Measurements from ENCODE around the gene HRH1.
"Not testable (repeated sequence)": the region's sequence is repeated elsewhere in the genome, so short reads cannot be mapped to it uniquely, and the experiment has no call there.

Gene HRH1

GRCh38 chr3:11250902-11251806 is 96.9 kb downstream of the HRH1 start:
- no peak overlapping the region for H3K9ac ChIP-seq (ENCODE audit: low read length)

GRCh38 chr3:11251807-11252176 is 97.5 kb downstream of the HRH1 start:
- no peak overlapping the region for H3K27ac ChIP-seq (ENCODE audit: low read depth, low read length)
- H3K27me3 ChIP-seq (ENCODE audit: control insufficient read depth in 1 of 2, insufficient read depth in 2 of 2, low read length in 2 of 2): no peaks in the 10 kb centered on the region
- no peak overlapping the region for H3K4me3 ChIP-seq (ENCODE audit: low read depth in 1 of 2, low read length in 2 of 2)

More at GRCh38 chr3:11250902-11251806, 96.9 kb downstream of the HRH1 start:
- no peaks in the 10 kb centered on the region for H3K4me1 ChIP-seq (ENCODE audit: insufficient read depth, low read length)
- H3K4me3 ChIP-seq (ENCODE audit: low read depth in 1 of 2, low read length in 2 of 2): no peak overlapping the region
- no peaks in the 10 kb centered on the region for H3K36me3 ChIP-seq (ENCODE audit: insufficient read depth, low read length)
- no peaks in the 10 kb centered on the region for H3K27me3 ChIP-seq (ENCODE audit: control insufficient read depth in 1 of 2, insufficient read depth in 2 of 2, low read length in 2 of 2)
- no peak overlapping the region for H3K27ac ChIP-seq (ENCODE audit: low read depth, low read length)
- H3K9me3 ChIP-seq (ENCODE audit: low read length): no peaks in the 10 kb centered on the region

GRCh38 chr3:11254876-11255275 is 100.6 kb downstream of the HRH1 start:
- Histone ChIP-seq H3K4me1 (ENCODE audit: insufficient read depth, low read length) (no peaks in the 10 kb centered on the region), H3K27me3 (ENCODE audit: control insufficient read depth in 1 of 2, insufficient read depth in 2 of 2, low read length in 2 of 2) (no peaks in the 10 kb centered on the region), H3K9ac (ENCODE audit: low read length) (no peak overlapping the region), H3K36me3 (ENCODE audit: insufficient read depth, low read length) (peaks cover 7% of the 10 kb centered on the region), H3K9me3 (ENCODE audit: low read length) (no peaks in the 10 kb centered on the region), H3K27ac (ENCODE audit: low read depth, low read length) (no peak overlapping the region), H3K4me3 (ENCODE audit: low read depth in 1 of 2, low read length in 2 of 2) (no peak overlapping the region)

More at GRCh38 chr3:11251807-11252176, 97.5 kb downstream of the HRH1 start:
- Histone ChIP-seq H3K9ac (ENCODE audit: low read length) (no peak overlapping the region), H3K9me3 (ENCODE audit: low read length) (no peaks in the 10 kb centered on the region), H3K4me1 (ENCODE audit: insufficient read depth, low read length) (no peaks in the 10 kb centered on the region), H3K36me3 (ENCODE audit: insufficient read depth, low read length) (no peaks in the 10 kb centered on the region)

DNA sequence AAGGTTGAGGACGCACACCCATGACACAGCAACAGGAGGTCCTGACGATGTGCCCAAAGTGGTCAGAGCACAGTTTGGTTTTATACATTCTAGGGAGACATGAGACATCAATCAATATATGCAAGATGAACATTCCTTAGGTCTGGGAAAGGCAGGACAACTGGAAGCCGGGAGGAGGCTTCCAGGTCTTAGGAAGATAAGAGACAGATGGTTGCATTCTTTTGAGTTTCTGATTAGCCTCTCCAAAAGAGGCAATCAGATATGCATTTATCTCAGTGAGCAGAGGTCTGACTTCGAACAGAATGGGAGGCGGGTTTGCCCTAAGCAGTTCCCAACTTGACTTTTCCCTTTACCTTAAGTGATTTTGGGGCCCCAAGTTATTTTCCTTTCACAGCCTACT is 101.2 kb downstream of the HRH1 start:
- not testable (repeated sequence) for H3K9ac ChIP-seq (ENCODE audit: low read length); H3K4me3 ChIP-seq (ENCODE audit: low read depth in 1 of 2, low read length in 2 of 2); H3K4me1 ChIP-seq (ENCODE audit: insufficient read depth, low read length); H3K27ac ChIP-seq (ENCODE audit: low read depth, low read length); H3K27me3 ChIP-seq (ENCODE audit: control insufficient read depth in 1 of 2, insufficient read depth in 2 of 2, low read length in 2 of 2); H3K9me3 ChIP-seq (ENCODE audit: low read length); H3K36me3 ChIP-seq (ENCODE audit: insufficient read depth, low read length)

DNA sequence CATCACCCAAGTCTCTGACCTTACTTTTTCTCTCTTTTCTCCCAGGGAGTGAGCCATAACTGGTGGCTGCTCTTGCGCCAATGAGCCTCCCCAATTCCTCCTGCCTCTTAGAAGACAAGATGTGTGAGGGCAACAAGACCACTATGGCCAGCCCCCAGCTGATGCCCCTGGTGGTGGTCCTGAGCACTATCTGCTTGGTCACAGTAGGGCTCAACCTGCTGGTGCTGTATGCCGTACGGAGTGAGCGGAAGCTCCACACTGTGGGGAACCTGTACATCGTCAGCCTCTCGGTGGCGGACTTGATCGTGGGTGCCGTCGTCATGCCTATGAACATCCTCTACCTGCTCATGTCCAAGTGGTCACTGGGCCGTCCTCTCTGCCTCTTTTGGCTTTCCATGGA is 104.7 kb downstream of the HRH1 start:
- no peaks in the 10 kb centered on the region for H3K4me1 ChIP-seq (ENCODE audit: insufficient read depth, low read length)
- peaks cover 7% of the 10 kb centered on the region for H3K36me3 ChIP-seq (ENCODE audit: insufficient read depth, low read length)
- H3K27me3 ChIP-seq (ENCODE audit: control insufficient read depth in 1 of 2, insufficient read depth in 2 of 2, low read length in 2 of 2): no peaks in the 10 kb centered on the region

GRCh38 chr3:11260460-11260859 is 106.2 kb downstream of the HRH1 start:
- Histone ChIP-seq H3K4me1 (ENCODE audit: insufficient read depth, low read length) (no peaks in the 10 kb centered on the region), H3K9me3 (ENCODE audit: low read length) (no peaks in the 10 kb centered on the region), H3K36me3 (ENCODE audit: insufficient read depth, low read length) (peaks cover 7% of the 10 kb centered on the region)

More for the DNA sequence above, 104.7 kb downstream of the HRH1 start:
- H3K4me3 ChIP-seq (ENCODE audit: low read depth in 1 of 2, low read length in 2 of 2): no peak overlapping the region
- no peak overlapping the region for H3K9ac ChIP-seq (ENCODE audit: low read length)
- H3K27ac ChIP-seq (ENCODE audit: low read depth, low read length): no peak overlapping the region
- no peaks in the 10 kb centered on the region for H3K9me3 ChIP-seq (ENCODE audit: low read length)

DNA sequence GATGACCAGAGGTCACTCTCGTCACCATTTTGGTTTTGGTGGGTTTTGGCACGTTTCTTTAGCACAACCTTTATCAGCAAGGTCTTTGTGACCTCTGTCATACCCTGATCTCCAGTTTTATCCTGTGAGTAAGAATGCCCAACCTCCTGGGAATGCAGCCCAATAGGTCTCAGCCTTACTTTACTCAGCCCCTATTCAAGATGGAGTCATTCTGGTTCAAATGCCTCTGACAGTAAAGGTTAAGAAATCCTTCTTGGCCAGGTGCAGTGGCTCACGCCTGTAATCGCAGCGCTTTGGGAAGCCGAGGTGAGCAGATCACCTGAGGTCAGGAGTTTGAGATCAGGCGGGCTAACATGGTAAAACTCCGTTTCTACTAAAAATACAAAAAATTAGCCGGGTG is 114.7 kb downstream of the HRH1 start:
- no peaks in the 10 kb centered on the region for H3K27me3 ChIP-seq (ENCODE audit: control insufficient read depth in 1 of 2, insufficient read depth in 2 of 2, low read length in 2 of 2)
- no peak overlapping the region for H3K27ac ChIP-seq (ENCODE audit: low read depth, low read length)
- H3K4me3 ChIP-seq (ENCODE audit: low read depth in 1 of 2, low read length in 2 of 2): no peak overlapping the region
- no peak overlapping the region for H3K9ac ChIP-seq (ENCODE audit: low read length)
- peaks cover 13% of the 10 kb centered on the region for H3K4me1 ChIP-seq (ENCODE audit: insufficient read depth, low read length)
- H3K36me3 ChIP-seq (ENCODE audit: insufficient read depth, low read length): no peaks in the 10 kb centered on the region
- H3K9me3 ChIP-seq (ENCODE audit: low read length): no peaks in the 10 kb centered on the region

More at GRCh38 chr3:11260460-11260859, 106.2 kb downstream of the HRH1 start:
- H3K27ac ChIP-seq (ENCODE audit: low read depth, low read length): no peak overlapping the region
- no peaks in the 10 kb centered on the region for H3K27me3 ChIP-seq (ENCODE audit: control insufficient read depth in 1 of 2, insufficient read depth in 2 of 2, low read length in 2 of 2)
- no peak overlapping the region for H3K9ac ChIP-seq (ENCODE audit: low read length)
- no peak overlapping the region for H3K4me3 ChIP-seq (ENCODE audit: low read depth in 1 of 2, low read length in 2 of 2)

DNA sequence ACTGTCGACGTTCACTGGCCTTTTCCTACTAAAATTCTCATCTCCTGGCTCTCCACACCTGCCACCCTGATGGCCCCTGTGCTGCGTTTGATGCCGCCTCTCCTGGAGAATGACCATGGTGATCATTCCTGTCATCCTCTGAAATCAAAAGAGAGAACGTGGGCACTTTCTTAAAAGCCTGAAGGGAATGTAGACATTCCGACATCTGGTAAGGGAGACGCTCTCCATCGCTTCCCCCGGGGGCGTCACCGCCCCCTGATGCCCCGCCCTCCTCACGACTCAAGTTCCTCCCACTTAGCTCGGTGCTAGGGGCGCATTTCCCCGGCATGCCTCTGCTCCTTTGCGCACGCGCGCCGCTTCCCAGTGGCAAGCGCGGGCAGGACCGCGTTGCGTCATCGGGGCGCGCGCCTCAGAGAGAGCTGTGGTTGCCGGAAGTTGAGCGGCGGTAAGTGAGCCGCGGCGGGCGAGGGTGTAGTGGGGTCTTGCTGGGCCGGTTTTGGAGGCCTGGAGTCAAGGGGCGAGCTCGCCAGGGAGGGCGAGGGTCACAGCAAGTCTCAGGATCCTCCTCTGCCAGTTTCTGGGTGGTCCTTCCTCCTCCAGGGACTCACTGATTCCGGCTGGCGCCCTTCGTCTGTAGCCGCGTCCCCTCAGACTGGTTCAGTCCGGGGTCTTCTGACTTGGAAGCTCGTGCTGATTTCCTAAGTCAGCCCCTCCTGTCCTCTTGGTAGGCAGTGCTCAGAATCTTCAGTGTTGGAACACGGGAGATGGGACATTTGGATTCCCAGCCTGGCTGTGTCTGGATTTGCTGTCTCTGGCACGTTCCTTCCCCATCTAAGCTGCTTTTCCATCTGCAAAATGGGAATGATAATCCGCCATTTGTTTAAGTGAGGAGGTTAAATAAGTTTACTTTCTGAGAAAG is 118.0 kb downstream of the HRH1 start, which contains the start of gene ATG7:
ATG7 (plus strand) TSS at position 412 of the 919 bp plus-strand sequence. CDS start 26,299 bp downstream, outside the sequence.
- peaks cover 17% of the 10 kb centered on the region for H3K4me1 ChIP-seq (ENCODE audit: insufficient read depth, low read length)
- no peaks in the 10 kb centered on the region for H3K36me3 ChIP-seq (ENCODE audit: insufficient read depth, low read length)
- peak within 1 kb of the TSS; percentile 94 to 100 for H3K4me3 ChIP-seq (ENCODE audit: low read depth in 1 of 2, low read length in 2 of 2)
- H3K27me3 ChIP-seq (ENCODE audit: control insufficient read depth in 1 of 2, insufficient read depth in 2 of 2, low read length in 2 of 2): no peaks in the 10 kb centered on the region
- peak within 1 kb of the TSS; percentile 79 for H3K27ac ChIP-seq (ENCODE audit: low read depth, low read length)
- H3K9ac ChIP-seq (ENCODE audit: low read length): peak within 1 kb of the TSS; percentile 97
- H3K9me3 ChIP-seq (ENCODE audit: low read length): no peaks in the 10 kb centered on the region

- Histone ChIP-seq H3K9me3 (ENCODE audit: low read length) (no peaks in the 10 kb centered on the region), H3K4me1 (ENCODE audit: insufficient read depth, low read length) (peaks cover 17% of the 10 kb centered on the region), H3K36me3 (ENCODE audit: insufficient read depth, low read length) (no peaks in the 10 kb centered on the region), H3K27me3 (ENCODE audit: control insufficient read depth in 1 of 2, insufficient read depth in 2 of 2, low read length in 2 of 2) (no peaks in the 10 kb centered on the region), H3K4me3 (ENCODE audit: low read depth in 1 of 2, low read length in 2 of 2) (peak overlapping the region; percentile 94 to 100), H3K9ac (ENCODE audit: low read length) (peak overlapping the region; percentile 97), H3K27ac (ENCODE audit: low read depth, low read length) (peak overlapping the region; percentile 79)
Observed at GRCh38 chr3:11272906-11273574, 118.7 kb downstream of the HRH1 start.

GRCh38 chr3:11273891-11274291 is 119.6 kb downstream of the HRH1 start:
- Histone ChIP-seq H3K27me3 (ENCODE audit: control insufficient read depth in 1 of 2, insufficient read depth in 2 of 2, low read length in 2 of 2) (no peaks in the 10 kb centered on the region), H3K36me3 (ENCODE audit: insufficient read depth, low read length) (no peaks in the 10 kb centered on the region), H3K9me3 (ENCODE audit: low read length) (no peaks in the 10 kb centered on the region), H3K9ac (ENCODE audit: low read length) (no peak overlapping the region), H3K4me1 (ENCODE audit: insufficient read depth, low read length) (peaks cover 17% of the 10 kb centered on the region), H3K27ac (ENCODE audit: low read depth, low read length) (no peak overlapping the region), H3K4me3 (ENCODE audit: low read depth in 1 of 2, low read length in 2 of 2) (no peak overlapping the region)

Measured in muscle layer of colon (tissue), 2 donors.